ENCODE results near the gene ZNF469.

- TF ChIP-seq CTCF (IDR thresholded peaks at IDR 0.05) (no peak), POLR2A (IDR thresholded peaks at IDR 0.05) (no peak)
Measured at GRCh38 chr16:88413631-88414030, 30.9 kb downstream of the ZNF469 start.

Measured in gastroesophageal sphincter (tissue), 3 donors.